ENCODE measurements around the gene TLK1.
A peak's percentile ranks its signal among the peaks of the same experiment; 100 is the strongest.

The TLK1 gene

GRCh38 chr2:170991398-170992182 lies 169.1 kb downstream of the TLK1 start:
- no peak overlapping the region for H3K9ac ChIP-seq (ENCODE audit: low read length)
- H3K36me3 ChIP-seq (ENCODE audit: control insufficient read depth in 1 of 2, insufficient read depth in 2 of 2, low read length in 2 of 2), result peaks cover 7 to 12% of the 10 kb centered on the region in 2 experiments
- H3K4me1 ChIP-seq (ENCODE audit: control insufficient read depth in 1 of 2, insufficient read depth in 2 of 2, low read length in 2 of 2), result no peaks in the 10 kb centered on the region
- H3K23ac ChIP-seq (ENCODE audit: low read length), result no peak overlapping the region
- H3K27ac ChIP-seq (ENCODE audit: low read depth, low read length), result no peak overlapping the region
- no peaks in the 10 kb centered on the region for H3K27me3 ChIP-seq (ENCODE audit: insufficient read depth, low read length)
- no peak overlapping the region for H2BK5ac ChIP-seq (ENCODE audit: low read depth, low read length, poor library complexity)
- no peak overlapping the region for H2BK12ac ChIP-seq (ENCODE audit: low read length)
- no peak overlapping the region for H4K8ac ChIP-seq (ENCODE audit: low read depth, low read length)
- H3K9me3 ChIP-seq (ENCODE audit: insufficient read depth, low read depth, low read length), result no peaks in the 10 kb centered on the region
- no peaks in the 10 kb centered on the region for H3K79me1 ChIP-seq (ENCODE audit: low read length)
- DNase-seq, result no peak
- H4K12ac ChIP-seq (ENCODE audit: low read depth, low read length), result no peak overlapping the region
- H2AFZ ChIP-seq (ENCODE audit: insufficient read depth, low read length, poor library complexity), result no peak overlapping the region
- no CpG with 5 or more reads among the region's 5 CpGs for WGBS (ENCODE audit: extremely low coverage, insufficient coverage, insufficient read length)
- H3K14ac ChIP-seq (ENCODE audit: low read length), result no peak overlapping the region
- no peak overlapping the region for H2BK120ac ChIP-seq (ENCODE audit: insufficient read depth, low read length, poor library complexity)
- no peak overlapping the region for H3K4me3 ChIP-seq (ENCODE audit: low read depth, low read length)
- no peak overlapping the region for H2AK5ac ChIP-seq (ENCODE audit: low read length)
- no peak overlapping the region for H3K4ac ChIP-seq (ENCODE audit: low read depth, low read length)
- H3K18ac ChIP-seq (ENCODE audit: low read length), result no peak overlapping the region
- H3K4me2 ChIP-seq (ENCODE audit: low read length), result no peak overlapping the region
- no peak overlapping the region for H4K91ac ChIP-seq (ENCODE audit: low read depth, low read length)
- H3K79me2 ChIP-seq (ENCODE audit: control insufficient read depth, insufficient read depth, low read length, poor library complexity), result no peaks in the 10 kb centered on the region

DNA sequence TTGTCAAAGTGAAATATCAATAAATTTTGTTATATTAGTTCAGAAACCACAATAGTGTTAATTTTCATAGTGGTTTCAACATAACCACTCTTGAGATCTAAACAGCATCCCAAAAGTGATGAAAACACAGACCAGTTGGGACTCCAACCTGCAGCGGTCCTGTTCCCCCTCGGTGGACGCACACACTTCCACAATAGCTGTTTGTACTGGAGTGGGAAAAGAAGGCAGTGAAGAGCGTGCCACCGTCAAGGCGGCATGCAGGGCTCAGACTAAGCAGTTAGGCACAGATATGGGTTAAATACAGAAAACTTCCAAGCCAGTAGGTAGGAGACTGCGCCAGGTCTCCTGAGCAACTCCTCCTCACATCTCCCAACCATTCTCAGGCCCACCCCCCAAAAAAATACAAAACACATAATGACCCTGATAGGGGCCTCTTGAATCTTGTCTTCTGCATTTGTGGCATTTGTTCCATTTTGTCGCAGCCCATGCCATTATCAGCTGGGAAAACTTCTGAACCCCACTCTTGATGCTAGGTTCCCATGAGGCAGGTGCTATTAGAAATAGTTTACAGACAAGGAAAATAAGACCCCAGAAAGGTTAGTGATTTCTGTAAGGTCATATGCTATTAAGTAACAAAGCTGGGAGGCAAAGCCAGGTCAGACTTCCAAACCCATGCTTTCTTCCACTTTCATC lies 174.0 kb downstream of the TLK1 start:
- no peaks in the 10 kb centered on the region for H3K4me1 ChIP-seq (ENCODE audit: control insufficient read depth in 1 of 2, insufficient read depth in 2 of 2, low read length in 2 of 2)
- no peak overlapping the region for H3K18ac ChIP-seq (ENCODE audit: low read length)
- no peak overlapping the region for H4K8ac ChIP-seq (ENCODE audit: low read depth, low read length)
- WGBS (ENCODE audit: extremely low coverage, insufficient coverage, insufficient read length), result no CpG with 5 or more reads among the region's 8 CpGs
- H2AK5ac ChIP-seq (ENCODE audit: low read length), result no peak overlapping the region
- no peak overlapping the region for H4K91ac ChIP-seq (ENCODE audit: low read depth, low read length)
- H3K27me3 ChIP-seq (ENCODE audit: insufficient read depth, low read length), result no peaks in the 10 kb centered on the region
- no peak for DNase-seq
- H2BK12ac ChIP-seq (ENCODE audit: low read length), result no peak overlapping the region
- peaks cover 6 to 11% of the 10 kb centered on the region in 2 experiments for H3K36me3 ChIP-seq (ENCODE audit: control insufficient read depth in 1 of 2, insufficient read depth in 2 of 2, low read length in 2 of 2)
- H3K27ac ChIP-seq (ENCODE audit: low read depth, low read length), result no peak overlapping the region
- no peak overlapping the region for H3K23ac ChIP-seq (ENCODE audit: low read length)
- no peak overlapping the region for H2BK120ac ChIP-seq (ENCODE audit: insufficient read depth, low read length, poor library complexity)
- H3K79me1 ChIP-seq (ENCODE audit: low read length), result no peaks in the 10 kb centered on the region
- no peaks in the 10 kb centered on the region for H3K9me3 ChIP-seq (ENCODE audit: insufficient read depth, low read depth, low read length)
- no peaks in the 10 kb centered on the region for H3K79me2 ChIP-seq (ENCODE audit: control insufficient read depth, insufficient read depth, low read length, poor library complexity)
- H3K4ac ChIP-seq (ENCODE audit: low read depth, low read length), result no peak overlapping the region
- no peak overlapping the region for H3K14ac ChIP-seq (ENCODE audit: low read length)
- H4K12ac ChIP-seq (ENCODE audit: low read depth, low read length), result no peak overlapping the region
- no peak overlapping the region for H2AFZ ChIP-seq (ENCODE audit: insufficient read depth, low read length, poor library complexity)
- H3K9ac ChIP-seq (ENCODE audit: low read length), result no peak overlapping the region
- H2BK5ac ChIP-seq (ENCODE audit: low read depth, low read length, poor library complexity), result no peak overlapping the region
- no peak overlapping the region for H3K4me2 ChIP-seq (ENCODE audit: low read length)
- no peak overlapping the region for H3K4me3 ChIP-seq (ENCODE audit: low read depth, low read length)

- Histone ChIP-seq H3K36me3 (ENCODE audit: control insufficient read depth in 1 of 2, insufficient read depth in 2 of 2, low read length in 2 of 2) (peaks cover 6 to 11% of the 10 kb centered on the region in 2 experiments), H3K9me3 (ENCODE audit: insufficient read depth, low read depth, low read length) (no peaks in the 10 kb centered on the region)
Measured at GRCh38 chr2:170985407-170985806, 175.3 kb downstream of the TLK1 start.

DNA sequence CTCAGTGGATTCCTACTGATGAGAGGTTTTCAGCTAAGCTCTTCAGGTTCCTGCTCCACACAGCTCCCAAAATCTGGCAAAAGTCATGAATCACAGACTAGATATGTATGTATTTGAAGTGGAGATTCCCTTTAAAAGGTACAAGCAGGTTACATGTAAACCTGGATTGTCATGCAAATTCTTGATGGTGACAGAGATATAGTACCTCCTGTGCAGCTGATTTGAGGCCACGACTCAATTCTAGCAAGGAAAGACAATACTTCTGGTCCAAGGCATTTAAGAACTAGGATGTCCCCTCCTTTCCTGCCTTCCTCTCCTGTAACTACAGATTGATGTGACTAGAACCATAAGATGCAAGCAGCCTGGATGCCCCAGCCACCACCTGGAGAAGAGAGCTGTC lies 176.6 kb downstream of the TLK1 start:
- no peaks in the 10 kb centered on the region for H3K79me1 ChIP-seq (ENCODE audit: low read length)
- no peak overlapping the region for H3K23ac ChIP-seq (ENCODE audit: low read length)
- no peak overlapping the region for H4K91ac ChIP-seq (ENCODE audit: low read depth, low read length)
- H3K36me3 ChIP-seq (ENCODE audit: control insufficient read depth in 1 of 2, insufficient read depth in 2 of 2, low read length in 2 of 2), result peaks cover 3 to 11% of the 10 kb centered on the region in 2 experiments
- H2AK5ac ChIP-seq (ENCODE audit: low read length), result no peak overlapping the region
- H2BK5ac ChIP-seq (ENCODE audit: low read depth, low read length, poor library complexity), result no peak overlapping the region
- no peak overlapping the region for H2BK12ac ChIP-seq (ENCODE audit: low read length)
- no peak overlapping the region for H4K12ac ChIP-seq (ENCODE audit: low read depth, low read length)
- H3K9ac ChIP-seq (ENCODE audit: low read length), result no peak overlapping the region
- H2AFZ ChIP-seq (ENCODE audit: insufficient read depth, low read length, poor library complexity), result no peak overlapping the region
- H3K9me3 ChIP-seq (ENCODE audit: insufficient read depth, low read depth, low read length), result no peaks in the 10 kb centered on the region
- H3K14ac ChIP-seq (ENCODE audit: low read length), result no peak overlapping the region
- H4K8ac ChIP-seq (ENCODE audit: low read depth, low read length), result no peak overlapping the region
- H3K4me3 ChIP-seq (ENCODE audit: low read depth, low read length), result no peak overlapping the region
- H3K4ac ChIP-seq (ENCODE audit: low read depth, low read length), result no peak overlapping the region
- no peak overlapping the region for H3K27ac ChIP-seq (ENCODE audit: low read depth, low read length)
- no peaks in the 10 kb centered on the region for H3K27me3 ChIP-seq (ENCODE audit: insufficient read depth, low read length)
- WGBS (ENCODE audit: extremely low coverage, insufficient coverage, insufficient read length), result no CpG with 5 or more reads among the region's 1 CpG
- H3K4me1 ChIP-seq (ENCODE audit: control insufficient read depth in 1 of 2, insufficient read depth in 2 of 2, low read length in 2 of 2), result no peaks in the 10 kb centered on the region
- no peak overlapping the region for H3K18ac ChIP-seq (ENCODE audit: low read length)
- peak in 1 of 2 donors; percentile 44 for DNase-seq
- no peak overlapping the region for H3K4me2 ChIP-seq (ENCODE audit: low read length)
- no peaks in the 10 kb centered on the region for H3K79me2 ChIP-seq (ENCODE audit: control insufficient read depth, insufficient read depth, low read length, poor library complexity)
- no peak overlapping the region for H2BK120ac ChIP-seq (ENCODE audit: insufficient read depth, low read length, poor library complexity)

More at GRCh38 chr2:170985407-170985806, 175.3 kb downstream of the TLK1 start:
- Histone ChIP-seq H3K79me1 (ENCODE audit: low read length) (no peaks in the 10 kb centered on the region), H3K27ac (ENCODE audit: low read depth, low read length) (no peak overlapping the region), H3K23ac (ENCODE audit: low read length) (no peak overlapping the region), H3K4me3 (ENCODE audit: low read depth, low read length) (no peak overlapping the region), H3K14ac (ENCODE audit: low read length) (no peak overlapping the region), H3K9ac (ENCODE audit: low read length) (no peak overlapping the region), H2BK5ac (ENCODE audit: low read depth, low read length, poor library complexity) (no peak overlapping the region), H3K4ac (ENCODE audit: low read depth, low read length) (no peak overlapping the region), H3K27me3 (ENCODE audit: insufficient read depth, low read length) (no peaks in the 10 kb centered on the region), H4K12ac (ENCODE audit: low read depth, low read length) (no peak overlapping the region), H3K18ac (ENCODE audit: low read length) (no peak overlapping the region), H3K4me2 (ENCODE audit: low read length) (no peak overlapping the region), H2BK120ac (ENCODE audit: insufficient read depth, low read length, poor library complexity) (no peak overlapping the region), H2AK5ac (ENCODE audit: low read length) (no peak overlapping the region), H3K4me1 (ENCODE audit: control insufficient read depth in 1 of 2, insufficient read depth in 2 of 2, low read length in 2 of 2) (no peaks in the 10 kb centered on the region), H2AFZ (ENCODE audit: insufficient read depth, low read length, poor library complexity) (no peak overlapping the region), H3K79me2 (ENCODE audit: control insufficient read depth, insufficient read depth, low read length, poor library complexity) (no peaks in the 10 kb centered on the region), H4K8ac (ENCODE audit: low read depth, low read length) (no peak overlapping the region), H2BK12ac (ENCODE audit: low read length) (no peak overlapping the region), H4K91ac (ENCODE audit: low read depth, low read length) (no peak overlapping the region)
- WGBS (ENCODE audit: extremely low coverage, insufficient coverage, insufficient read length), result no CpG with 5 or more reads among the region's 5 CpGs
- DNase-seq, result no peak

Data from trophoblast cell (in vitro differentiated cells and primary cell).